ENCODE data around the gene OR10H1. TPM values are rescaled to one million over a fixed set of nuclear protein-coding genes. Genes with fewer than 3 reads are reported as not detected.
A peak's percentile ranks its signal among the peaks of the same experiment; 100 is the strongest.

Gene OR10H1
- total RNA-seq, 1 experiment from 2014 or later, result not detected

GRCh38 chr19:15779756-15780476 is 35.5 kb downstream of the OR10H1 start:
- Mint-ChIP-seq H3K4me1 (ENCODE audit: low read depth, unreplicated experiment) (no peaks in the 10 kb centered on the region), H3K4me3 (ENCODE audit: unreplicated experiment) (no peak overlapping the region), H3K27me3 (ENCODE audit: insufficient read depth, unreplicated experiment) (no peaks in the 10 kb centered on the region), H3K36me3 (ENCODE audit: insufficient read depth, unreplicated experiment) (no peaks in the 10 kb centered on the region), H3K9me3 (ENCODE audit: unreplicated experiment) (no peaks in the 10 kb centered on the region), H3K27ac (ENCODE audit: unreplicated experiment) (peak overlapping the region; percentile 45)
- ChIA-PET CTCF (no interaction called here), POLR2A (no interaction called here)
- BruUV-seq (replicated peaks), result no TSS peak
- Histone ChIP-seq H3K36me3 (ENCODE audit: control insufficient read depth, insufficient read depth, low read length) (no peaks in the 10 kb centered on the region), H3K4me1 (no peaks in the 10 kb centered on the region), H3K27me3 (replicated peaks; ENCODE audit: control insufficient read depth, insufficient read depth, low read length) (no peaks in the 10 kb centered on the region), H3K9me3 (no peaks in the 10 kb centered on the region), H3K4me3 (ENCODE audit: low read depth, low read length) (no peak overlapping the region)
- intact Hi-C loops (cut with micrococcal nuclease; ENCODE audit: unreplicated experiment), result no loop called here
- peak in 1 of 2 experiments; percentile 10 for DNase-seq
- no peak for TF ChIP-seq CTCF (IDR thresholded peaks at IDR 0.05; ENCODE audit: insufficient read depth in 1 of 2, low read depth in 1 of 2, low read length in 1 of 2, severe bottlenecking in 1 of 2, unreplicated experiment in 1 of 2)

DNA sequence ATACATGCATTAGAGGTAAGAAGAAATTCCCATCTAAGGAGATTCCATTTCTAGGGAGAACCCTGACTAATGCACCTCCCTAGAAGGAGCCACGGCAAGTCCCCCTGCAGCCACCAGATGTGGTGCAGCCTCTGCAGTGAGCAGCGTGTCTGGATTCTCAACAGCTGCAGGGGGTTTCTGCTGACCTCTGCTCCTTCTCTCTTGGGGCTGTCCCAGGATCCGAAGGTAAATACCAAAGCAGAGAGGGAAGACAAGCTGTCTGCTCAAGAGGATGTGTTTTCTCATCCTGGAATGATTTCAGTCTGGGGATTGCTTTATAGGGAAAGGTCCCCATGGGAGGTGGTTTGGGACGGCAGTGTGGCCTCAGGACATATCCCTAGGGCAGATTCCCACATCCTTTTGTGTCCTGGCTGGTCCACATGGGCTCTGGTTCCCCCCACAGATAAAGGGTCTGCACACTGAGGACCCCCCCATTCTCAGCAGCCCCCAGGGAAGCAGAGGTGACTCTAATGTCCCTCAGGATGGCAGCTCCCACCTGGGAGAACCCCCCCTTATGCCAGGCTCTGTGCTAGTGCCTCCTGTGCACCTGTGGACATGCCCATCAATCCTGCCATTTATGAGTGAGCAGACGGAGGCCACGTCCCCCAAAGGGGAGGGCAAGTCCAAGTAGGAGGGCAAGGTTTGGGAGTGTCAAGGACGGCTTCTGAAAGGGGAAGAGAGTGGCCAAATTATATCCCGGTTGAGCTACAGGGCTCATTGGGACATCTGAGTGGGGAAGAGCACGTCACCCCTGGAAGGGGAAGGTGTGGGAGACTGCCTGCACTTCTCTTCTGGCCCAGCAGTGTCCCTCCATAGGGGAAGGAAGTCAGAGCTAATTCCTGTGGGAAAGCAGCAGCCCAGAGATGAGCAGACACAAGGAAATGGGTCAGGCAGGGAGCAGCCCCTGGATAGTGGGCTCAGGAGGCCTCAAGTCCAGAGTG is 38.2 kb downstream of the OR10H1 start:
- Histone ChIP-seq H3K36me3 (ENCODE audit: control insufficient read depth, insufficient read depth, low read length) (no peaks in the 10 kb centered on the region), H3K4me1 (no peaks in the 10 kb centered on the region), H3K27me3 (replicated peaks; ENCODE audit: control insufficient read depth, insufficient read depth, low read length) (no peaks in the 10 kb centered on the region), H3K4me3 (ENCODE audit: low read depth, low read length) (no peak overlapping the region), H3K9me3 (no peaks in the 10 kb centered on the region)
- ChIA-PET POLR2A (no interaction called here), CTCF (no interaction called here)
- Mint-ChIP-seq H3K27me3 (ENCODE audit: insufficient read depth, unreplicated experiment) (peaks cover 2% of the 10 kb centered on the region), H3K4me1 (ENCODE audit: low read depth, unreplicated experiment) (no peaks in the 10 kb centered on the region), H3K4me3 (ENCODE audit: unreplicated experiment) (no peak overlapping the region), H3K9me3 (ENCODE audit: unreplicated experiment) (no peaks in the 10 kb centered on the region), H3K27ac (ENCODE audit: unreplicated experiment) (no peak overlapping the region), H3K36me3 (ENCODE audit: insufficient read depth, unreplicated experiment) (no peaks in the 10 kb centered on the region)
- no peak for DNase-seq
- no peak for TF ChIP-seq CTCF (IDR thresholded peaks at IDR 0.05; ENCODE audit: insufficient read depth in 1 of 2, low read depth in 1 of 2, low read length in 1 of 2, severe bottlenecking in 1 of 2, unreplicated experiment in 1 of 2)
- BruUV-seq (replicated peaks), result no TSS peak
- intact Hi-C loops (cut with micrococcal nuclease; ENCODE audit: unreplicated experiment), result no loop called here

DNA sequence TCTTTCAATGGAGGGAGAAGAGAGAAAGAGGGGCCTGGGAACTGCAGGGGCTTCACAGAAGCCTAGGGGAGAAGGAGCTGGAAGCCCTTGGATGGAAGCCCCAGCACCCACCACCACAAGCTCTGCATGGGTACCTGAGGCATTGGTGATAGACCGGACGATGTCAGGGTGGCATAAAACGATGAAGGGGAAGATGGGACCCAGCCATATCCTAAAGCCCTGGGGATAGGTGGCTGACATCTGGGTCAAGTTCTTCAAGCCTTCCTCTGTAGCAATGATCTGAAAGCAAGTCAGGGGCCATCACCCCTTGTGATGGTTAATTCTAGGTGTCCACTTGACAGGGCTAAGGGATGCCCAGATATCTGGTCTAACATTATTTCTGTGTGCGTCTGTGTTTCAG is 39.2 kb downstream of the OR10H1 start:
- intact Hi-C loops (cut with micrococcal nuclease; ENCODE audit: unreplicated experiment), result no loop called here
- POLR2A ChIA-PET, result no interaction called here
- Histone ChIP-seq H3K36me3 (ENCODE audit: control insufficient read depth, insufficient read depth, low read length) (no peaks in the 10 kb centered on the region), H3K4me1 (no peaks in the 10 kb centered on the region), H3K4me3 (ENCODE audit: low read depth, low read length) (no peak overlapping the region), H3K9me3 (no peaks in the 10 kb centered on the region), H3K27me3 (replicated peaks; ENCODE audit: control insufficient read depth, insufficient read depth, low read length) (no peaks in the 10 kb centered on the region)
- no peak overlapping the region for H3K4me3 Mint-ChIP-seq (ENCODE audit: unreplicated experiment)
- no peak for TF ChIP-seq CTCF (IDR thresholded peaks at IDR 0.05; ENCODE audit: insufficient read depth in 1 of 2, low read depth in 1 of 2, low read length in 1 of 2, severe bottlenecking in 1 of 2, unreplicated experiment in 1 of 2)
- no TSS peak for BruUV-seq (replicated peaks)
- H3K27ac Mint-ChIP-seq (ENCODE audit: unreplicated experiment), result no peak overlapping the region
- H3K27me3 Mint-ChIP-seq (ENCODE audit: insufficient read depth, unreplicated experiment), result peaks cover 5% of the 10 kb centered on the region
- no peaks in the 10 kb centered on the region for H3K9me3 Mint-ChIP-seq (ENCODE audit: unreplicated experiment)
- H3K36me3 Mint-ChIP-seq (ENCODE audit: insufficient read depth, unreplicated experiment), result no peaks in the 10 kb centered on the region
- CTCF ChIA-PET, result no interaction called here
- DNase-seq, result no peak
- H3K4me1 Mint-ChIP-seq (ENCODE audit: low read depth, unreplicated experiment), result no peaks in the 10 kb centered on the region
